ENCODE results near the gene NDST3. TPM values are rescaled to one million over a fixed set of nuclear protein-coding genes. Genes with fewer than 3 reads are reported as not detected.

The NDST3 gene
- not detected in 2 replicates for total RNA-seq (2016; rRNA removed; fragmentation: Illumina TruSeq; extraction: Trizol)
- total RNA-seq (2016; cell fraction: cytosol; rRNA removed; fragmentation: Illumina TruSeq; extraction: Trizol; ENCODE audit: low read depth) = not detected in 2 replicates
- not detected in 2 replicates for total RNA-seq (2016; cell fraction: insoluble cytoplasmic fraction; rRNA removed; fragmentation: Illumina TruSeq; extraction: Trizol)
- not detected in 2 replicates for total RNA-seq (2016; cell fraction: membrane; rRNA removed; fragmentation: Illumina TruSeq; extraction: Trizol)
- total RNA-seq (2016; cell fraction: nucleus; rRNA removed; fragmentation: Illumina TruSeq; extraction: Trizol) = not detected in 2 replicates
- polyA plus RNA-seq (2011; rRNA removed) = not detected in 2 replicates
- not detected in 2 replicates for polyA plus RNA-seq (2011; cell fraction: cytosol; rRNA removed)
- polyA plus RNA-seq (2011; cell fraction: nucleus; rRNA removed) = not detected in 2 replicates
- not detected in 2 replicates for polyA plus RNA-seq (2012)
- polyA plus RNA-seq (2016; cell fraction: cytosol; fragmentation: Illumina TruSeq; extraction: Trizol; ENCODE audit: low read depth) = not detected in 2 replicates
- polyA plus RNA-seq (2016; cell fraction: insoluble cytoplasmic fraction; fragmentation: Illumina TruSeq; extraction: Trizol; ENCODE audit: low read depth) = not detected in 2 replicates
- polyA plus RNA-seq (2016; cell fraction: membrane; fragmentation: Illumina TruSeq; extraction: Trizol; ENCODE audit: low read depth) = not detected in 2 replicates
- not detected in 2 replicates for polyA plus RNA-seq (2016; cell fraction: nucleus; fragmentation: Illumina TruSeq; extraction: Trizol; ENCODE audit: insufficient read depth, low read depth)
- polyA minus RNA-seq (2011; rRNA and poly(A)+ RNA removed; ENCODE audit: low replicate concordance) = not detected in 2 replicates
- not detected in 2 replicates for polyA minus RNA-seq (2011; cell fraction: cytosol; rRNA and poly(A)+ RNA removed)
- polyA minus RNA-seq (2011; cell fraction: nucleus; rRNA and poly(A)+ RNA removed) = not detected in 2 replicates
- percentile 1 among the genes with signal in this experiment for Bru-seq, nascent RNA
- percentile 0 among the genes with signal in this experiment for BruChase-seq, experiment 1, labeled RNA remaining after a 6-hour chase
- BruChase-seq, experiment 2, labeled RNA remaining after a 2-hour chase = not detected
- long read RNA-seq, experiment 1 = 0 reads
- long read RNA-seq, experiment 2 = 0 reads

DNA sequence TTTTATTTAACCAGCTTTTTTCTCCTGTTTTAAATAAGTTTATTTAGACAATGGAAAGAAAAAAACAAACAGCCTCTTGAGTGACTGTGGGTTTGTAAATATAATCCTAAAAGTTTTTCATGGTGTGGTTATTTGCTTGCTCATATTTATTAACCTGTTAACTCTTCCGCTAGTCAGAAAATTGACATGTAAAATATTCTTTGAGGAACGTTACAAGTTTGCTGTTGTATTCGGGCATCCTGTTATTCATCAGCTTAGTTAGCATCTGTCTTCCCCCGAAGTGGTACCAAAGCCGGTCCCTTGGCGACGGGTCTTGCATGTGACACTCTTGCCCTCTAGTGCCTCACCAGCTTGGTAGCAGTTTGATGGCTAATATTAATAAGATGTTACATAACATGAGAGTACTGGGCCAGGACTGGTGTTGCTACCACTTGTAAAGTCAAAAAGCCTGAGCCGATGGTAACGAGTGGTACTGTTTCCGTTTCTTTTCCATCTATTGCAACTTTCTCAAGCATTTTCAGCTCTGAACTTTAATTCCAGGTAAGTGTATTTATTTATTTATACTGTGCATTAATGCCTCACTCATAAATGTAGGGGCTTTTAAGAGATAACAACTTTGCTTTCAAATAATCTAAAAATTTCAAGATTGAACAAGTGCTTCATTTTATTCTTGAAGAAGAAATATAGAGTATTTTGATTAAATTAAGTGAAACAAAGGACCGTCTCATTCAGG is at the start of gene NDST3:
TSS of gene NDST3 (plus strand) at position 434 of the 733 bp plus-strand sequence. CDS start 19,425 bp downstream, outside the sequence.
- peak; percentile 32 for DNase-seq (ENCODE audit: low spot score)
- Histone ChIP-seq H3K4me1 (ENCODE audit: insufficient read depth, low read length) (no peaks in the 10 kb centered on the region), H3K79me2 (ENCODE audit: insufficient read depth, low read length) (no peaks in the 10 kb centered on the region), H3K9ac (ENCODE audit: insufficient read depth, low read depth, low read length) (no peak within 1 kb of the TSS), H3K36me3 (replicated peaks in 1 of 2; ENCODE audit: control insufficient read depth in 1 of 2, insufficient read depth in 2 of 2, low read length in 2 of 2) (no peaks in the 10 kb centered on the region), H3K9me3 (ENCODE audit: low read length) (no peaks in the 10 kb centered on the region), H3K4me3 (replicated peaks in 1 of 3; ENCODE audit: insufficient read depth in 1 of 3, low read depth in 2 of 3, low read length in 3 of 3) (peak within 1 kb of the TSS; percentile 26 to 63 (median 31); a peak in 4 of 6 replicates), H2AFZ (ENCODE audit: low read length) (no peak within 1 kb of the TSS), H4K20me1 (ENCODE audit: insufficient read depth, low read length) (no peaks in the 10 kb centered on the region), H3K27ac (ENCODE audit: extremely low read length, insufficient read depth, low read length) (no peak within 1 kb of the TSS), H3K4me2 (ENCODE audit: low read depth, low read length) (peak within 1 kb of the TSS; percentile 49), H3K27me3 (ENCODE audit: control insufficient read depth in 1 of 2, insufficient read depth in 2 of 2, low read length in 2 of 2) (peaks cover 1 to 19% of the 10 kb centered on the region in 2 experiments; a peak in 3 of 5 replicates)
- TF ChIP-seq MED13 (CRISPR knock-in tag; IDR thresholded peaks at IDR 0.05) = no peak
- TF ChIP-seq, protein P1, sequence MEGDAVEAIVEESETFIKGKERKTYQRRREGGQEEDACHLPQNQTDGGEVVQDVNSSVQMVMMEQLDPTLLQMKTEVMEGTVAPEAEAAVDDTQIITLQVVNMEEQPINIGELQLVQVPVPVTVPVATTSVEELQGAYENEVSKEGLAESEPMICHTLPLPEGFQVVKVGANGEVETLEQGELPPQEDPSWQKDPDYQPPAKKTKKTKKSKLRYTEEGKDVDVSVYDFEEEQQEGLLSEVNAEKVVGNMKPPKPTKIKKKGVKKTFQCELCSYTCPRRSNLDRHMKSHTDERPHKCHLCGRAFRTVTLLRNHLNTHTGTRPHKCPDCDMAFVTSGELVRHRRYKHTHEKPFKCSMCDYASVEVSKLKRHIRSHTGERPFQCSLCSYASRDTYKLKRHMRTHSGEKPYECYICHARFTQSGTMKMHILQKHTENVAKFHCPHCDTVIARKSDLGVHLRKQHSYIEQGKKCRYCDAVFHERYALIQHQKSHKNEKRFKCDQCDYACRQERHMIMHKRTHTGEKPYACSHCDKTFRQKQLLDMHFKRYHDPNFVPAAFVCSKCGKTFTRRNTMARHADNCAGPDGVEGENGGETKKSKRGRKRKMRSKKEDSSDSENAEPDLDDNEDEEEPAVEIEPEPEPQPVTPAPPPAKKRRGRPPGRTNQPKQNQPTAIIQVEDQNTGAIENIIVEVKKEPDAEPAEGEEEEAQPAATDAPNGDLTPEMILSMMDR (CRISPR knock-in tag; IDR thresholded peaks at IDR 0.05) = peak; percentile 52
- TF ChIP-seq, protein P2, sequence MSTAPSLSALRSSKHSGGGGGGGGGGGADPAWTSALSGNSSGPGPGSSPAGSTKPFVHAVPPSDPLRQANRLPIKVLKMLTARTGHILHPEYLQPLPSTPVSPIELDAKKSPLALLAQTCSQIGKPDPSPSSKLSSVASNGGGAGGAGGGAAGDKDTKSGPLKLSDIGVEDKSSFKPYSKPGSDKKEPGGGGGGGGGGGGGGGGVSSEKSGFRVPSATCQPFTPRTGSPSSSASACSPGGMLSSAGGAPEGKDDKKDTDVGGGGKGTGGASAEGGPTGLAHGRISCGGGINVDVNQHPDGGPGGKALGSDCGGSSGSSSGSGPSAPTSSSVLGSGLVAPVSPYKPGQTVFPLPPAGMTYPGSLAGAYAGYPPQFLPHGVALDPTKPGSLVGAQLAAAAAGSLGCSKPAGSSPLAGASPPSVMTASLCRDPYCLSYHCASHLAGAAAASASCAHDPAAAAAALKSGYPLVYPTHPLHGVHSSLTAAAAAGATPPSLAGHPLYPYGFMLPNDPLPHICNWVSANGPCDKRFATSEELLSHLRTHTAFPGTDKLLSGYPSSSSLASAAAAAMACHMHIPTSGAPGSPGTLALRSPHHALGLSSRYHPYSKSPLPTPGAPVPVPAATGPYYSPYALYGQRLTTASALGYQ (CRISPR knock-in tag; IDR thresholded peaks at IDR 0.05) = no peak
- TF ChIP-seq ZEB1 (IDR thresholded peaks at IDR 0.05; ENCODE audit: insufficient replicate concordance, low read depth) = no peak
- peak; percentile 60 for TF ChIP-seq STAG1 (CRISPR knock-in tag; IDR thresholded peaks at IDR 0.05)
- no peak for TF ChIP-seq U2AF1 (optimal IDR thresholded peaks at IDR 0.05; ENCODE audit: low read depth, low read length)
- TF ChIP-seq, protein P3, sequence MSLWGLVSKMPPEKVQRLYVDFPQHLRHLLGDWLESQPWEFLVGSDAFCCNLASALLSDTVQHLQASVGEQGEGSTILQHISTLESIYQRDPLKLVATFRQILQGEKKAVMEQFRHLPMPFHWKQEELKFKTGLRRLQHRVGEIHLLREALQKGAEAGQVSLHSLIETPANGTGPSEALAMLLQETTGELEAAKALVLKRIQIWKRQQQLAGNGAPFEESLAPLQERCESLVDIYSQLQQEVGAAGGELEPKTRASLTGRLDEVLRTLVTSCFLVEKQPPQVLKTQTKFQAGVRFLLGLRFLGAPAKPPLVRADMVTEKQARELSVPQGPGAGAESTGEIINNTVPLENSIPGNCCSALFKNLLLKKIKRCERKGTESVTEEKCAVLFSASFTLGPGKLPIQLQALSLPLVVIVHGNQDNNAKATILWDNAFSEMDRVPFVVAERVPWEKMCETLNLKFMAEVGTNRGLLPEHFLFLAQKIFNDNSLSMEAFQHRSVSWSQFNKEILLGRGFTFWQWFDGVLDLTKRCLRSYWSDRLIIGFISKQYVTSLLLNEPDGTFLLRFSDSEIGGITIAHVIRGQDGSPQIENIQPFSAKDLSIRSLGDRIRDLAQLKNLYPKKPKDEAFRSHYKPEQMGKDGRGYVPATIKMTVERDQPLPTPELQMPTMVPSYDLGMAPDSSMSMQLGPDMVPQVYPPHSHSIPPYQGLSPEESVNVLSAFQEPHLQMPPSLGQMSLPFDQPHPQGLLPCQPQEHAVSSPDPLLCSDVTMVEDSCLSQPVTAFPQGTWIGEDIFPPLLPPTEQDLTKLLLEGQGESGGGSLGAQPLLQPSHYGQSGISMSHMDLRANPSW (CRISPR knock-in tag; IDR thresholded peaks at IDR 0.05; ENCODE audit: borderline replicate concordance) = no peak
- TF ChIP-seq, protein P4, sequence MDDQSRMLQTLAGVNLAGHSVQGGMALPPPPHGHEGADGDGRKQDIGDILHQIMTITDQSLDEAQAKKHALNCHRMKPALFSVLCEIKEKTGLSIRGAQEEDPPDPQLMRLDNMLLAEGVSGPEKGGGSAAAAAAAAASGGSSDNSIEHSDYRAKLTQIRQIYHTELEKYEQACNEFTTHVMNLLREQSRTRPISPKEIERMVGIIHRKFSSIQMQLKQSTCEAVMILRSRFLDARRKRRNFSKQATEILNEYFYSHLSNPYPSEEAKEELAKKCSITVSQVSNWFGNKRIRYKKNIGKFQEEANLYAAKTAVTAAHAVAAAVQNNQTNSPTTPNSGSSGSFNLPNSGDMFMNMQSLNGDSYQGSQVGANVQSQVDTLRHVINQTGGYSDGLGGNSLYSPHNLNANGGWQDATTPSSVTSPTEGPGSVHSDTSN (CRISPR knock-in tag; IDR thresholded peaks at IDR 0.05; ENCODE audit: borderline replicate concordance) = no peak
- POLR2A ChIA-PET = no interaction called here
- in situ Hi-C loops (cut with HindIII; ENCODE audit: extremely low pct_ligation_motif_present, low pct_unique_long_range_greater_than_20kb) (no loop called here), intact Hi-C loops (cut with micrococcal nuclease; ENCODE audit: unreplicated experiment) (loop anchor here (5.0 kb wide), 1 partner anchor 587 kb away; no protein-coding TSS in a partner anchor)
- WGBS (ENCODE audit: low lambda C conversion rate) = 29% methylated on average over 11 of the region's 11 CpGs
- BruUV-seq (replicated peaks) = no TSS peak
- FAIRE-seq = no peak
- CTCF ChIA-PET (ENCODE audit: low intra/inter-chr PET ratio, low total read pairs) = no interaction called here
- peak; percentile 61 for ATAC-seq
